Prostate gland (tissue), 2 donors: ENCODE data around the gene SOX1. TPM values are rescaled to one million over a fixed set of nuclear protein-coding genes. Genes with fewer than 3 reads are reported as not detected.

Experiments
- DNase-seq: peaks from one replicate; pipeline ENCODE4 v3.0.0-alpha.2; 2019; ENCODE audit warnings: low spot score
- H3K27ac ChIP-seq, 2 donors: fragments of 200-600 bp; sonication (generic); 2 replicates each; pipeline ENCODE4 v1.5.1; 2017 to 2019
- H3K27me3 ChIP-seq: fragments of 200-600 bp; sonication (generic); replicated peaks from 2 replicates; pipeline ENCODE4 v1.5.1; 2019; ENCODE audit not compliant: insufficient read depth
- H3K36me3 ChIP-seq, 2 donors: fragments of 200-600 bp; sonication (generic); 1 replicate in 1 of 2; 2 replicates in 1 of 2; pipeline versions ENCODE4 v1.5.1 to v1.8.1; 2017 to 2019
- H3K4me1 ChIP-seq: fragments of 200-600 bp; sonication (generic); replicated peaks from 2 replicates; pipeline ENCODE4 v1.5.1; 2019
- H3K4me3 ChIP-seq, 2 donors: fragments of 200-600 bp; sonication (generic); 2 replicates each; pipeline ENCODE4 v1.5.1; 2017 to 2019
- H3K9me3 ChIP-seq: fragments of 200-600 bp; sonication (generic); 2 replicates; pipeline ENCODE4 v1.5.1; 2017
- POLR2A ChIP-seq: fragments of 450-650 bp; IDR thresholded peaks from one replicate; pipeline ENCODE4 v1.6.1; 2016; ENCODE audit warnings: antibody characterized with exemption, mild to moderate bottlenecking
- POLR2AphosphoS5 ChIP-seq: sonication (generic); formaldehyde crosslinking; IDR thresholded peaks from one replicate; pipeline ENCODE4 v1.6.1; 2017; ENCODE audit warnings: antibody characterized with exemption
- WGBS: methylation state at CpG from one replicate; pipeline ENCODE4 v1.1.5; 2018; 5-methylcytosine and 5-hydroxymethylcytosine counted together
- intact Hi-C: fragments of 100-400 bp; cut with DNase I; formaldehyde crosslinking; loops from one replicate; pipeline ENCODE4 v1.14.2; 2022
- total RNA-seq, 2 donors: library from RNA; depleted of rRNA; stranded (reverse); fragments of >200 nt; gene quantifications; one replicate each; pipeline ENCODE4 v1.1.0, GENCODE V29; 2016
- TF ChIP-seq, protein P1 (sequence below), 4 experiments: fragments of 200-600 bp in 2 of 4; fragments of 450-650 bp in 2 of 4; sonication (generic) in 2 of 4; IDR thresholded peaks; 1 replicate in 3 of 4; 2 replicates in 1 of 4; pipeline ENCODE4 v1.5.1; 2016 to 2019; ENCODE audit warnings: antibody characterized with exemption in 4 of 4, mild to moderate bottlenecking in 2 of 4, moderate library complexity in 2 of 4

SOX1 gene
- 1 to 10 TPM in 1 of 2 donors, not detected in 1; 4.4 TPM for total RNA-seq

DNA sequence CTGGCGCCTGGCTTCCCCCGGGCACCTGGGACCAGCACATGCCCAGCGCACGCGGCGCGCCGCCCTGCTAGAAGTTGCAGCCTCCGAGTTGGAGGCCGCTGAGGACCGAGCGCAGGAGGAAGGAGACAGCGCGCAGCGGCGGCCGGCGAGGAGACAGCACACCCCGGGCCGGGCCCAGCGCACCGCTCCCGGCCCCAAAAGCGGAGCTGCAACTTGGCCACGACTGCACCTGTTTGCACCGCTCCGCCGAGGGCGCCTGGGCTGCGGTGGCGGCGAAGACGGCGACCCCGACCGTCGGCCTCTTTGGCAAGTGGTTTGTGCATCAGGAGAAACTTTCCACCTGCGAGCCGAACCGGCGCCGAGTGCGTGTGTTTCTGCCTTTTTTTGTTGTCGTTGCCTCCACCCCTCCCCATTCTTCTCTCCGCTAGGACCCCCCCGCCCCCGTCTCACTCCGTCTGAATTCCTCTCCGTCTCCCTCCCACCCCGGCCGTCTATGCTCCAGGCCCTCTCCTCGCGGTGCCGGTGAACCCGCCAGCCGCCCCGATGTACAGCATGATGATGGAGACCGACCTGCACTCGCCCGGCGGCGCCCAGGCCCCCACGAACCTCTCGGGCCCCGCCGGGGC lies at the start of gene SOX1:
TSS of gene SOX1 (plus strand) at position 34 of the 626 bp plus-strand sequence. CDS start at position 544, 510 bp downstream.
- no peak within 1 kb of the TSS for H3K27ac ChIP-seq
- peaks cover 65% of the 10 kb centered on the region for H3K27me3 ChIP-seq
- H3K9me3 ChIP-seq, result no peaks in the 10 kb centered on the region
- H3K4me1 ChIP-seq, result no peaks in the 10 kb centered on the region
- WGBS, result 3% methylated on average over 48 of the region's 66 CpGs
- no peaks in the 10 kb centered on the region for H3K36me3 ChIP-seq
- H3K4me3 ChIP-seq, result peak within 1 kb of the TSS in 1 of 2 donors; percentile 7
- TF ChIP-seq POLR2AphosphoS5 (no peak), POLR2A (no peak)
- TF ChIP-seq, protein P1, sequence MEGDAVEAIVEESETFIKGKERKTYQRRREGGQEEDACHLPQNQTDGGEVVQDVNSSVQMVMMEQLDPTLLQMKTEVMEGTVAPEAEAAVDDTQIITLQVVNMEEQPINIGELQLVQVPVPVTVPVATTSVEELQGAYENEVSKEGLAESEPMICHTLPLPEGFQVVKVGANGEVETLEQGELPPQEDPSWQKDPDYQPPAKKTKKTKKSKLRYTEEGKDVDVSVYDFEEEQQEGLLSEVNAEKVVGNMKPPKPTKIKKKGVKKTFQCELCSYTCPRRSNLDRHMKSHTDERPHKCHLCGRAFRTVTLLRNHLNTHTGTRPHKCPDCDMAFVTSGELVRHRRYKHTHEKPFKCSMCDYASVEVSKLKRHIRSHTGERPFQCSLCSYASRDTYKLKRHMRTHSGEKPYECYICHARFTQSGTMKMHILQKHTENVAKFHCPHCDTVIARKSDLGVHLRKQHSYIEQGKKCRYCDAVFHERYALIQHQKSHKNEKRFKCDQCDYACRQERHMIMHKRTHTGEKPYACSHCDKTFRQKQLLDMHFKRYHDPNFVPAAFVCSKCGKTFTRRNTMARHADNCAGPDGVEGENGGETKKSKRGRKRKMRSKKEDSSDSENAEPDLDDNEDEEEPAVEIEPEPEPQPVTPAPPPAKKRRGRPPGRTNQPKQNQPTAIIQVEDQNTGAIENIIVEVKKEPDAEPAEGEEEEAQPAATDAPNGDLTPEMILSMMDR (IDR thresholded peaks at IDR 0.05), result no peak
- no peak for DNase-seq
- intact Hi-C loops, result no loop called here

DNA sequence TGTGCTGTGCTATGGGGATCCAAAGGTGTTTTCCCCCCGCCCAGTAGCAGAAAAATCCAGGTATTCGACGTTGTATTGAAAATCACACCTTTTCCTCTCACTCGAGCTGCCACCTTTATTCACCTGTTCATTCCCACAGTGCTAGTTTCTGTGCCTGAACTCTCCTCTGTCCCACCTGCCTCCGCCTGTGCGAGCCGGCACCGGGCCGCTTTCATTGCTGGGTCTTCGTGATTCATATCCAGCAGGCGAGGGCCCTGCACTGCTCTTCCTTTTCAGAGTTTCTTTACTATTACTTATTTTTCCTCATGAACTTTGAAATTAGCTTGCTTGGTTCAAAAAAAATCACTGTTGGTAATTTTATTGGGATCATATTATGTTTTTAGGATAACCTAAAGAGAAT lies 42.4 kb upstream of the SOX1 start:
- H3K27ac ChIP-seq, result no peak overlapping the region
- no peaks in the 10 kb centered on the region for H3K9me3 ChIP-seq
- WGBS, result 88% methylated on average over 11 of the region's 11 CpGs
- no peaks in the 10 kb centered on the region for H3K4me1 ChIP-seq
- intact Hi-C loops, result no loop called here
- TF ChIP-seq POLR2AphosphoS5 (no peak), POLR2A (no peak)
- TF ChIP-seq, protein P1 (IDR thresholded peaks at IDR 0.05), result no peak
- no peak for DNase-seq
- H3K27me3 ChIP-seq, result no peaks in the 10 kb centered on the region
- no peaks in the 10 kb centered on the region for H3K36me3 ChIP-seq
- no peak overlapping the region for H3K4me3 ChIP-seq

DNA sequence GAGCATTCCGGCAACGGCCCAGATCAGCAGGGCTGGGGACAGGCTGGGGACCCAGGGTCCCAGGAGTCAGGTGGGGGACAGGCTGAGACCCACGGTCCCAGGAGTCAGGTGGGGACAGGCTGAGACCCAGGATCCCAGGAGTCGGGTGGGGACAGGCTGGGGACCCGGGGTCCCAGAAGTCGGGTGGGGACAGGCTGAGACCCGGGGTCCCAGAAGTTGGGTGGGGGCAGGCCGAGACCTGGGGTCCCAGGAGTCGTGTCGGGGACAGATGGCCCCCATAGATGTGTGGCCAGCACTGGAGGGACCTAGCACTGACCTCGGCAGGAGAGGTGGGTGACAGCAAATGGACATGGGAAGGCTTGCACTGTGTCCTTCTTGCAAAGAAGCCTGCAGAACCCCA lies 39.7 kb upstream of the SOX1 start:
- WGBS, result 85% methylated on average over 10 of the region's 11 CpGs

DNA sequence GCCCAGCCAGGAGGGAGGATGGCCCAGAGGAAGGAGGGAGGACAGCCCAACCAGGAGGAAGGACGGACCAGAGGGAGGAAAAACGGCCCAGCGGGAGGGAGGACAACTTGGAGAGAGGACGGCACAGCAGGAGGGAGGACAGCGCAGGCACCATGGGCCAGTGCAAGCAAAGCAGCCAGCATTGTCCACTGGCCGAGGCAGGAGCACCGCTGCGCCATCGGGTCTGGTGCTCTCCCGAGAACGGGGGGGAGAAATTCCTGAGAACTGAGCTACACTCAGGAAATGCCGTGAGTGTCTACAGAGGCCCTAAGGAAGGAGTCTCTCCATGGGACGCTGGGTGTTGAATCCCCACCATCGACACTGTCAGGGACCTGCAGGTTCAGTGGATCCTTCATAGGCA lies 38.5 kb upstream of the SOX1 start:
- no peaks in the 10 kb centered on the region for H3K27me3 ChIP-seq
- intact Hi-C loops, result no loop called here
- TF ChIP-seq POLR2A, result no peak
- TF ChIP-seq, protein P1 (IDR thresholded peaks at IDR 0.05), result no peak
- no peak for TF ChIP-seq POLR2AphosphoS5
- DNase-seq, result no peak
- H3K27ac ChIP-seq, result no peak overlapping the region
- H3K36me3 ChIP-seq, result no peaks in the 10 kb centered on the region
- no peak overlapping the region for H3K4me3 ChIP-seq
- no peaks in the 10 kb centered on the region for H3K4me1 ChIP-seq
- 77% methylated on average over 14 of the region's 14 CpGs for WGBS
- no peaks in the 10 kb centered on the region for H3K9me3 ChIP-seq

More for the DNA sequence above, 39.7 kb upstream of the SOX1 start:
- TF ChIP-seq POLR2A (no peak), POLR2AphosphoS5 (no peak)
- TF ChIP-seq, protein P1 (IDR thresholded peaks at IDR 0.05), result no peak
- Histone ChIP-seq H3K9me3 (no peaks in the 10 kb centered on the region), H3K27ac (no peak overlapping the region), H3K4me1 (no peaks in the 10 kb centered on the region), H3K36me3 (no peaks in the 10 kb centered on the region), H3K27me3 (no peaks in the 10 kb centered on the region), H3K4me3 (no peak overlapping the region)
- DNase-seq, result no peak
- intact Hi-C loops, result no loop called here

DNA sequence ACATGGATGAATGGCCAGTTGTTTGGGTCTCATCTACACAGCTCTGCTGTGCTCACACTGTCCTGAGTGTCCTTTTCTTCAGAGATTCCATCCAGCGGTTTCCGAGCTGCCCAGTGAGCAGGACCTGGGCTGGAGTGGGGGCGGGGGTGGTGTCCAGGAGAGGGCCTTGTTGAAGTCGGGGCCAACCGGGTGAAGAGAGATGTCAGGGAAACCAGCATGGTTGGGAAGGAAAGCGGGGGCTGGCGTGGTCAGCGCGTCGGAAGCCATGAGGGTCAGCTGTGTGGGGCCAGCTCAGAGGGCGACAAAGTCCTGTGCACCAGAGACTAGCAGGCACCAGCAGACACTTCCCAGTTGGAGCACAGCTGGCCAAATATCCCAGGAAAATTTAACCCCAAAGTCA lies 37.8 kb upstream of the SOX1 start:
- 89% methylated on average over 11 of the region's 11 CpGs for WGBS
- no peaks in the 10 kb centered on the region for H3K27me3 ChIP-seq
- DNase-seq, result no peak
- TF ChIP-seq POLR2A, result no peak
- TF ChIP-seq, protein P1 (IDR thresholded peaks at IDR 0.05), result no peak
- no peak for TF ChIP-seq POLR2AphosphoS5
- no peaks in the 10 kb centered on the region for H3K36me3 ChIP-seq
- H3K4me3 ChIP-seq, result no peak overlapping the region
- H3K27ac ChIP-seq, result no peak overlapping the region
- intact Hi-C loops, result no loop called here
- H3K4me1 ChIP-seq, result no peaks in the 10 kb centered on the region
- no peaks in the 10 kb centered on the region for H3K9me3 ChIP-seq
